ENCODE results near the gene SIRT2. TPM values are rescaled to one million over a fixed set of nuclear protein-coding genes. Genes with fewer than 3 reads are reported as not detected.

The SIRT2 gene
- total and polyA plus RNA-seq, 2 of the 13 experiments (the other 11 are each of a cell fraction or from before 2014, with no cell fraction given) = 22.3 to 26.1 TPM

DNA sequence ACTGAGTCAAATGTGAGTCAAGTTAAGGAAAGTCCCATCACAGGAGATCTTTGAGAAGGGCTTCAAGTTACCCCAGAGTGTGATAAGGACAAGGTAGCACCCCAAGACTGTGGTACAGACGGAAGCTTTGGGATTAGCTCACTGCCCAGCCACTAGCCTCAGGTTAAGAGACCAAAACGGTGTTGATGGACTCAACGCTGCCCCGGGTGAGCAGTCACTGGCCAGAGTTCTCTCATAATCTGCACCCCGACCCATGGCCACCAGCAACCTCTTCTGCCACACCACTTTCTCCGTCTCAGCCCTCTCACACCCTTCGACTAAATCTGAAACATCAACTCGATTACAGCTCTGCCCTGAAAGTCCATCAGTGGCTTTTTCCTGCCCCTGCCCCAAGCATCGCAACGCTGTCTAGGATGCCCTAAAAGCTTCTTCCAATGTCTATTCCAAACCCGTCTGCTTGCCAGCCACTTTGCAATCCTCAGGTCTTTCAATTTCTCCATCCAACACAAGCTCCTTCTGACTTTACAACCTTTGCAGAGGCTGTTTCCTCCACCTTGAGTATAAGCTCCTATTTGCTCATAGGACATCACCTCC lies 55.2 kb downstream of the SIRT2 start:
- intact Hi-C loops (cut with micrococcal nuclease; ENCODE audit: unreplicated experiment) = no loop called here
- H4K20me1 ChIP-seq (ENCODE audit: insufficient read depth, low read length) = peaks cover 64% of the 10 kb centered on the region
- H3K4me1 ChIP-seq (ENCODE audit: insufficient read depth, low read length) = peaks cover 98% of the 10 kb centered on the region
- peaks cover 68% of the 10 kb centered on the region for H3K79me2 ChIP-seq (ENCODE audit: insufficient read depth, low read length)
- H3K9ac ChIP-seq (ENCODE audit: insufficient read depth, low read depth, low read length) = no peak overlapping the region
- TF ChIP-seq TEAD2 (CRISPR knock-in tag; IDR thresholded peaks at IDR 0.05) = no peak
- TF ChIP-seq ZNF562 (CRISPR knock-in tag; IDR thresholded peaks at IDR 0.05; ENCODE audit: borderline replicate concordance) = no peak
- no peak for TF ChIP-seq ZNF367 (CRISPR knock-in tag; IDR thresholded peaks at IDR 0.05; ENCODE audit: borderline replicate concordance)
- no peak for TF ChIP-seq MLX (CRISPR knock-in tag; IDR thresholded peaks at IDR 0.05)
- TF ChIP-seq REL (CRISPR knock-in tag; conservative IDR thresholded peaks at IDR 0.05) = no peak
- no peak for TF ChIP-seq HNRNPUL1 (IDR thresholded peaks at IDR 0.05; ENCODE audit: low read depth, low read length)
- TF ChIP-seq, protein P1, sequence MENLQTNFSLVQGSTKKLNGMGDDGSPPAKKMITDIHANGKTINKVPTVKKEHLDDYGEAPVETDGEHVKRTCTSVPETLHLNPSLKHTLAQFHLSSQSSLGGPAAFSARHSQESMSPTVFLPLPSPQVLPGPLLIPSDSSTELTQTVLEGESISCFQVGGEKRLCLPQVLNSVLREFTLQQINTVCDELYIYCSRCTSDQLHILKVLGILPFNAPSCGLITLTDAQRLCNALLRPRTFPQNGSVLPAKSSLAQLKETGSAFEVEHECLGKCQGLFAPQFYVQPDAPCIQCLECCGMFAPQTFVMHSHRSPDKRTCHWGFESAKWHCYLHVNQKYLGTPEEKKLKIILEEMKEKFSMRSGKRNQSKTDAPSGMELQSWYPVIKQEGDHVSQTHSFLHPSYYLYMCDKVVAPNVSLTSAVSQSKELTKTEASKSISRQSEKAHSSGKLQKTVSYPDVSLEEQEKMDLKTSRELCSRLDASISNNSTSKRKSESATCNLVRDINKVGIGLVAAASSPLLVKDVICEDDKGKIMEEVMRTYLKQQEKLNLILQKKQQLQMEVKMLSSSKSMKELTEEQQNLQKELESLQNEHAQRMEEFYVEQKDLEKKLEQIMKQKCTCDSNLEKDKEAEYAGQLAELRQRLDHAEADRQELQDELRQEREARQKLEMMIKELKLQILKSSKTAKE (CRISPR knock-in tag; IDR thresholded peaks at IDR 0.05; ENCODE audit: borderline replicate concordance) = no peak
- peak; percentile 74 for TF ChIP-seq RBFOX2 (IDR thresholded peaks at IDR 0.05; ENCODE audit: low read depth, low read length)
- no peak for TF ChIP-seq LBX2 (CRISPR knock-in tag; IDR thresholded peaks at IDR 0.05; ENCODE audit: borderline replicate concordance)
- TF ChIP-seq RBM22 (optimal IDR thresholded peaks at IDR 0.05; ENCODE audit: low read length) = peak; percentile 8
- no peak for TF ChIP-seq ZNF557 (CRISPR knock-in tag; IDR thresholded peaks at IDR 0.05)
- TF ChIP-seq ZNF317 (CRISPR knock-in tag; IDR thresholded peaks at IDR 0.05) = no peak
- TF ChIP-seq, protein P2, sequence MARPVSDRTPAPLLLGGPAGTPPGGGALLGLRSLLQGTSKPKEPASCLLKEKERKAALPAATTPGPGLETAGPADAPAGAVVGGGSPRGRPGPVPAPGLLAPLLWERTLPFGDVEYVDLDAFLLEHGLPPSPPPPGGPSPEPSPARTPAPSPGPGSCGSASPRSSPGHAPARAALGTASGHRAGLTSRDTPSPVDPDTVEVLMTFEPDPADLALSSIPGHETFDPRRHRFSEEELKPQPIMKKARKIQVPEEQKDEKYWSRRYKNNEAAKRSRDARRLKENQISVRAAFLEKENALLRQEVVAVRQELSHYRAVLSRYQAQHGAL (CRISPR knock-in tag; IDR thresholded peaks at IDR 0.05; ENCODE audit: not compliant biosample characterization) = no peak
- TF ChIP-seq ZMAT3 (CRISPR knock-in tag; conservative IDR thresholded peaks at IDR 0.05) = no peak
- in situ Hi-C loops (cut with HindIII; ENCODE audit: extremely low pct_ligation_motif_present, low pct_unique_long_range_greater_than_20kb) = no loop called here
- peaks cover 47 to 86% of the 10 kb centered on the region in 2 experiments for H3K36me3 ChIP-seq (replicated peaks in 1 of 2; ENCODE audit: control insufficient read depth in 1 of 2, insufficient read depth in 2 of 2, low read length in 2 of 2)
- ATAC-seq (no peak), DNase-seq (ENCODE audit: low spot score) (no peak), FAIRE-seq (no peak)
- H2AFZ ChIP-seq (ENCODE audit: low read length) = no peak overlapping the region
- no peak overlapping the region for H3K27ac ChIP-seq (ENCODE audit: extremely low read length, insufficient read depth, low read length)
- H3K9me3 ChIP-seq (ENCODE audit: low read length) = no peaks in the 10 kb centered on the region
- H3K4me3 ChIP-seq (replicated peaks in 1 of 3; ENCODE audit: insufficient read depth in 1 of 3, low read depth in 2 of 3, low read length in 3 of 3) = no peak overlapping the region
- no peaks in the 10 kb centered on the region for H3K27me3 ChIP-seq (ENCODE audit: control insufficient read depth in 1 of 2, insufficient read depth in 2 of 2, low read length in 2 of 2)
- TSS peak; percentile 0 for BruUV-seq (replicated peaks)
- 95% methylated on average over 11 of the region's 11 CpGs for WGBS (ENCODE audit: low lambda C conversion rate)
- ChIA-PET POLR2A (interaction anchor here (1.9 kb wide), 1 partner anchor 12 kb away, joined by 8 read pairs; the partner anchor contains the start of gene ECH1), CTCF (ENCODE audit: low intra/inter-chr PET ratio, low total read pairs) (no interaction called here)
- H3K4me2 ChIP-seq (ENCODE audit: low read depth, low read length) = no peak overlapping the region

All from HepG2 (cell line).